WTC11 (cell line): ENCODE measurements around the gene ROBO1. TPM values are rescaled to one million over a fixed set of nuclear protein-coding genes. Genes with fewer than 3 reads are reported as not detected.
A peak's percentile ranks its signal among the peaks of the same experiment; 100 is the strongest.

ENCODE experiments used
- ATAC-seq: fragments of 200-7000 bp; cut with Tn5 transposase; 2 replicates; pipeline ENCODE4 v1.10.0; 2021; ENCODE audit warnings: mild to moderate bottlenecking, moderate library complexity
- CTCF ChIA-PET: fragments of 300-600 bp; sonication (Branson Sonifier 250); formaldehyde crosslinking; loops from one replicate; lab custom pipeline; 2021; ENCODE audit warnings: antibody characterized with exemption; lab: Charles Lee
- POLR2A ChIA-PET: fragments of 350-600 bp; sonication (Branson Sonifier 250); formaldehyde crosslinking; loops from one replicate; lab custom pipeline; 2021; ENCODE audit warnings: antibody characterized with exemption; lab: Charles Lee
- DNase-seq: peaks from one replicate; pipeline ENCODE4 v3.0.0; 2021; ENCODE audit warnings: low spot score
- H3K27ac Mint-ChIP-seq: 2 replicates; pipeline ENCODE4 v1.8.0; 2021; ENCODE audit warnings: mixed read lengths
- H3K27me3 Mint-ChIP-seq: 2 replicates; pipeline ENCODE4 v1.8.0; 2021; ENCODE audit warnings: low read depth, mild to moderate bottlenecking, moderate library complexity, mixed read lengths
- H3K36me3 Mint-ChIP-seq: 2 replicates; pipeline ENCODE4 v1.8.0; 2021; ENCODE audit warnings: mixed read lengths
- H3K4me1 Mint-ChIP-seq: 2 replicates; pipeline ENCODE4 v1.8.0; 2022; ENCODE audit warnings: mixed read lengths
- H3K4me3 Mint-ChIP-seq: 2 replicates; pipeline ENCODE4 v1.8.0; 2021; ENCODE audit warnings: mild to moderate bottlenecking, moderate library complexity, mixed read lengths
- H3K9me3 Mint-ChIP-seq: 2 replicates; pipeline ENCODE4 v1.8.0; 2021; ENCODE audit warnings: mixed read lengths
- CREB1 ChIP-seq: sonication (generic); formaldehyde crosslinking; IDR thresholded peaks from 2 replicates; pipeline ENCODE4 v1.8.0; 2023; ENCODE audit warnings: mild to moderate bottlenecking, missing genetic modification reagents
- ELF4 ChIP-seq: sonication (generic); formaldehyde crosslinking; IDR thresholded peaks from 2 replicates; pipeline ENCODE4 v1.8.1; 2022; ENCODE audit warnings: low read depth, mild to moderate bottlenecking, moderate library complexity, missing genetic modification reagents
- FOXJ3 ChIP-seq: sonication (generic); formaldehyde crosslinking; IDR thresholded peaks from 2 replicates; pipeline ENCODE4 v1.9.0; 2021; ENCODE audit warnings: missing genetic modification reagents, mild to moderate bottlenecking, borderline replicate concordance
- JUN ChIP-seq: sonication (generic); formaldehyde crosslinking; IDR thresholded peaks from 2 replicates; pipeline ENCODE4 v1.8.0; 2023; ENCODE audit warnings: mild to moderate bottlenecking, missing genetic modification reagents
- NFATC4 ChIP-seq: fragments of 250-450 bp; sonication (Bioruptor Pico); IDR thresholded peaks from 2 replicates; pipeline ENCODE4 v1.9.0; 2021; ENCODE audit warnings: mild to moderate bottlenecking
- RELA ChIP-seq: sonication (generic); formaldehyde crosslinking; IDR thresholded peaks from 2 replicates; pipeline ENCODE4 v1.8.1; 2022; ENCODE audit warnings: missing genetic modification reagents, mild to moderate bottlenecking, borderline replicate concordance
- RORB ChIP-seq: fragments of 250-450 bp; sonication (Bioruptor Pico); IDR thresholded peaks from 2 replicates; pipeline ENCODE4 v1.9.0; 2021; ENCODE audit warnings: mild to moderate bottlenecking
- SMAD3 ChIP-seq: sonication (generic); formaldehyde crosslinking; IDR thresholded peaks from 2 replicates; pipeline ENCODE4 v1.8.0; 2022; ENCODE audit warnings: missing genetic modification reagents, mild to moderate bottlenecking, borderline replicate concordance
- SP1 ChIP-seq: sonication (generic); formaldehyde crosslinking; conservative IDR thresholded peaks from 2 replicates; pipeline ENCODE4 v1.8.1; 2022; ENCODE audit warnings: missing genetic modification reagents
- TCF7 ChIP-seq: sonication (generic); formaldehyde crosslinking; IDR thresholded peaks from 2 replicates; pipeline ENCODE4 v1.8.0; 2022; ENCODE audit warnings: mild to moderate bottlenecking, low read depth, missing genetic modification reagents, moderate library complexity
- ZBTB21 ChIP-seq: sonication (generic); formaldehyde crosslinking; IDR thresholded peaks from 2 replicates; pipeline ENCODE4 v1.8.1; 2023; ENCODE audit warnings: mild to moderate bottlenecking, missing genetic modification reagents, borderline replicate concordance
- ZNF138 ChIP-seq: sonication (generic); formaldehyde crosslinking; conservative IDR thresholded peaks from 2 replicates; pipeline ENCODE4 v1.8.1; 2022; ENCODE audit warnings: mild to moderate bottlenecking, moderate library complexity, missing genetic modification reagents
- total RNA-seq: library from RNA; stranded (reverse); gene quantifications from 3 replicates; pipeline ENCODE4 v1.2.3, GENCODE V29; 2021
- TF ChIP-seq, protein P1 (sequence below): fragments of 250-450 bp; sonication (Bioruptor Pico); IDR thresholded peaks from 2 replicates; pipeline ENCODE4 v2.1.2; 2022; ENCODE audit warnings: mild to moderate bottlenecking, moderate library complexity
- TF ChIP-seq, protein P2 (sequence below): sonication (generic); formaldehyde crosslinking; IDR thresholded peaks from 2 replicates; pipeline ENCODE4 v1.8.1; 2023; ENCODE audit warnings: mild to moderate bottlenecking, missing genetic modification reagents
- TF ChIP-seq, protein P3 (sequence below): fragments of 250-450 bp; sonication (Bioruptor Pico); IDR thresholded peaks from 2 replicates; pipeline ENCODE4 v1.9.0; 2021; ENCODE audit warnings: mild to moderate bottlenecking
- TF ChIP-seq, protein P4 (sequence below): sonication (generic); formaldehyde crosslinking; IDR thresholded peaks from 2 replicates; pipeline ENCODE4 v1.8.1; 2022; ENCODE audit warnings: missing genetic modification reagents, borderline replicate concordance
- TF ChIP-seq, protein P5 (sequence below): sonication (generic); formaldehyde crosslinking; conservative IDR thresholded peaks from 2 replicates; pipeline ENCODE4 v1.8.1; 2022; ENCODE audit warnings: mild to moderate bottlenecking, missing genetic modification reagents
- TF ChIP-seq, protein P6 (sequence below): fragments of 250-450 bp; sonication (Bioruptor Pico); IDR thresholded peaks from 2 replicates; pipeline ENCODE4 v1.9.0; 2021; ENCODE audit warnings: moderate library complexity, mild to moderate bottlenecking, inconsistent platforms, borderline replicate concordance
- TF ChIP-seq, protein P7 (sequence below): fragments of 250-450 bp; sonication (Bioruptor Pico); IDR thresholded peaks from 2 replicates; pipeline ENCODE4 v1.9.0; 2021; ENCODE audit warnings: mild to moderate bottlenecking

ROBO1 gene
- total RNA-seq, 1 experiment from 2014 or later: 90.9 TPM

DNA sequence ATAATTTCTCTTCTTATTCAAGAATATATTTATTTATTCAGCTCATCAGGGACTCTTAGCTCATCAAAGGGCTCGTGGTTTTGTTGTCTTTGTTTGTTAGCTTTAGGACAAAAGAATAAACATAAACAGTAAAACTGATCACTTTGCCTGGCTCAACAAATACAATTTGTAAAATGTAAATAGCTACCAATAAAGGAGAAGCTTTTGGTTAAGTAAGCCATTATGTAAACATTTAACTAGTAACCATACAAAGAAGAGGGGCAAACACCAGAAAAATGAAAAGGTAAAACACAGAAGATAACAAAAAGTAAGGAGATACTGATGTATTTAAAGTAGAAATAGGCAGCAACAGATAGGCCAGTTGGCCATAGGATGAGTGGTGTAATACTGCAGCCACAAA, 761.7 kb downstream of the ROBO1 start:
- peaks cover 37% of the 10 kb centered on the region for H3K4me1 Mint-ChIP-seq
- ChIA-PET POLR2A (no interaction called here), CTCF (no interaction called here)
- H3K4me3 Mint-ChIP-seq: no peak overlapping the region
- H3K9me3 Mint-ChIP-seq: no peaks in the 10 kb centered on the region
- DNase-seq: no peak
- no peaks in the 10 kb centered on the region for H3K27me3 Mint-ChIP-seq
- 0 out of 2 replicates have a peak, but pooled peaks cover 2% of the 10 kb centered on the region for H3K36me3 Mint-ChIP-seq
- H3K27ac Mint-ChIP-seq: no peak overlapping the region
- TF ChIP-seq, protein P1, sequence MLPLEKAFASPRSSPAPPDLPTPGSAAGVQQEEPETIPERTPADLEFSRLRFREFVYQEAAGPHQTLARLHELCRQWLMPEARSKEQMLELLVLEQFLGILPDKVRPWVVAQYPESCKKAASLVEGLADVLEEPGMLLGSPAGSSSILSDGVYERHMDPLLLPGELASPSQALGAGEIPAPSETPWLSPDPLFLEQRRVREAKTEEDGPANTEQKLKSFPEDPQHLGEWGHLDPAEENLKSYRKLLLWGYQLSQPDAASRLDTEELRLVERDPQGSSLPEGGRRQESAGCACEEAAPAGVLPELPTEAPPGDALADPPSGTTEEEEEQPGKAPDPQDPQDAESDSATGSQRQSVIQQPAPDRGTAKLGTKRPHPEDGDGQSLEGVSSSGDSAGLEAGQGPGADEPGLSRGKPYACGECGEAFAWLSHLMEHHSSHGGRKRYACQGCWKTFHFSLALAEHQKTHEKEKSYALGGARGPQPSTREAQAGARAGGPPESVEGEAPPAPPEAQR (CRISPR knock-in tag): no peak
- peak; percentile 66; the same call in 1 of the 2 replicates for TF ChIP-seq RORB
- TF ChIP-seq, all 79 proteins: peak for 1
- ATAC-seq: no peak

DNA sequence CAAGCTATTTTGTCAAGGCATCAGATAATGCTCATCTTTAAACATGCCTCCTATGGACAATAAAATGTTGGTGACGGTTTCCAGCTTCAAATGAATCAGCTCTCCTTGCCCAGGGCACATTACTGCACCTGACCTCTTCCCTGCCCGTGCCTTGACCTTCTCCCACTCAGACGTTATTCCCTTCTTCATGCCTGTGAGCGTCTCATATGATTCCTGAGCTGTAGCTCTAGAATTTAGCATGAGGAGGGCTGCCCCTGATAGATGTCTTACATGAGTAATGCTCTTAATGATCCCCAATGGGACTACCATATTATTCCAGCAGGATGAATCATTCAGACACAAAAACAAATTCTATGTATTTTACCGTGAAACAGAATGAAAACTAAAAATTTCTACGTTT, 762.7 kb downstream of the ROBO1 start:
- H3K27me3 Mint-ChIP-seq: no peaks in the 10 kb centered on the region
- ChIA-PET CTCF (no interaction called here), POLR2A (no interaction called here)
- no peak overlapping the region for H3K4me3 Mint-ChIP-seq
- no peak overlapping the region for H3K27ac Mint-ChIP-seq
- peaks cover 33% of the 10 kb centered on the region for H3K4me1 Mint-ChIP-seq
- DNase-seq: no peak
- no peaks in the 10 kb centered on the region for H3K9me3 Mint-ChIP-seq
- H3K36me3 Mint-ChIP-seq: 0 out of 2 replicates have a peak, but pooled peaks cover 2% of the 10 kb centered on the region
- TF ChIP-seq RORB (no peak), ELF4 (CRISPR knock-in tag) (no peak), SP1 (no peak), CREB1 (no peak), ZNF138 (no peak), SMAD3 (no peak), RELA (CRISPR knock-in tag) (no peak), TCF7 (CRISPR knock-in tag) (no peak), FOXJ3 (CRISPR knock-in tag) (no peak), NFATC4 (CRISPR knock-in tag) (no peak), ZBTB21 (no peak), JUN (CRISPR knock-in tag) (no peak)
- TF ChIP-seq, protein P2, sequence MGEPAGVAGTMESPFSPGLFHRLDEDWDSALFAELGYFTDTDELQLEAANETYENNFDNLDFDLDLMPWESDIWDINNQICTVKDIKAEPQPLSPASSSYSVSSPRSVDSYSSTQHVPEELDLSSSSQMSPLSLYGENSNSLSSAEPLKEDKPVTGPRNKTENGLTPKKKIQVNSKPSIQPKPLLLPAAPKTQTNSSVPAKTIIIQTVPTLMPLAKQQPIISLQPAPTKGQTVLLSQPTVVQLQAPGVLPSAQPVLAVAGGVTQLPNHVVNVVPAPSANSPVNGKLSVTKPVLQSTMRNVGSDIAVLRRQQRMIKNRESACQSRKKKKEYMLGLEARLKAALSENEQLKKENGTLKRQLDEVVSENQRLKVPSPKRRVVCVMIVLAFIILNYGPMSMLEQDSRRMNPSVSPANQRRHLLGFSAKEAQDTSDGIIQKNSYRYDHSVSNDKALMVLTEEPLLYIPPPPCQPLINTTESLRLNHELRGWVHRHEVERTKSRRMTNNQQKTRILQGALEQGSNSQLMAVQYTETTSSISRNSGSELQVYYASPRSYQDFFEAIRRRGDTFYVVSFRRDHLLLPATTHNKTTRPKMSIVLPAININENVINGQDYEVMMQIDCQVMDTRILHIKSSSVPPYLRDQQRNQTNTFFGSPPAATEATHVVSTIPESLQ (CRISPR knock-in tag): no peak
- TF ChIP-seq, protein P3, sequence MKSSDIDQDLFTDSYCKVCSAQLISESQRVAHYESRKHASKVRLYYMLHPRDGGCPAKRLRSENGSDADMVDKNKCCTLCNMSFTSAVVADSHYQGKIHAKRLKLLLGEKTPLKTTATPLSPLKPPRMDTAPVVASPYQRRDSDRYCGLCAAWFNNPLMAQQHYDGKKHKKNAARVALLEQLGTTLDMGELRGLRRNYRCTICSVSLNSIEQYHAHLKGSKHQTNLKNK (CRISPR knock-in tag): no peak
- TF ChIP-seq, protein P4, sequence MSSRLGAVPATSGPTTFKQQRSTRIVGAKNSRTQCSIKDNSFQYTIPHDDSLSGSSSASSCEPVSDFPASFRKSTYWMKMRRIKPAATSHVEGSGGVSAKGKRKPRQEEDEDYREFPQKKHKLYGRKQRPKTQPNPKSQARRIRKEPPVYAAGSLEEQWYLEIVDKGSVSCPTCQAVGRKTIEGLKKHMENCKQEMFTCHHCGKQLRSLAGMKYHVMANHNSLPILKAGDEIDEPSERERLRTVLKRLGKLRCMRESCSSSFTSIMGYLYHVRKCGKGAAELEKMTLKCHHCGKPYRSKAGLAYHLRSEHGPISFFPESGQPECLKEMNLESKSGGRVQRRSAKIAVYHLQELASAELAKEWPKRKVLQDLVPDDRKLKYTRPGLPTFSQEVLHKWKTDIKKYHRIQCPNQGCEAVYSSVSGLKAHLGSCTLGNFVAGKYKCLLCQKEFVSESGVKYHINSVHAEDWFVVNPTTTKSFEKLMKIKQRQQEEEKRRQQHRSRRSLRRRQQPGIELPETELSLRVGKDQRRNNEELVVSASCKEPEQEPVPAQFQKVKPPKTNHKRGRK (CRISPR knock-in tag): no peak
- TF ChIP-seq, protein P5, sequence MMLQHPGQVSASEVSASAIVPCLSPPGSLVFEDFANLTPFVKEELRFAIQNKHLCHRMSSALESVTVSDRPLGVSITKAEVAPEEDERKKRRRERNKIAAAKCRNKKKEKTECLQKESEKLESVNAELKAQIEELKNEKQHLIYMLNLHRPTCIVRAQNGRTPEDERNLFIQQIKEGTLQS (CRISPR knock-in tag): no peak
- TF ChIP-seq, protein P6, sequence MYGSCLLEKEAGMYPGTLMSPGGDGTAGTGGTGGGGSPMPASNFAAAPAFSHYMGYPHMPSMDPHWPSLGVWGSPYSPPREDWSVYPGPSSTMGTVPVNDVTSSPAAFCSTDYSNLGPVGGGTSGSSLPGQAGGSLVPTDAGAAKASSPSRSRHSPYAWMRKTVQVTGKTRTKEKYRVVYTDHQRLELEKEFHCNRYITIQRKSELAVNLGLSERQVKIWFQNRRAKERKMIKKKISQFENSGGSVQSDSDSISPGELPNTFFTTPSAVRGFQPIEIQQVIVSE (CRISPR knock-in tag): no peak
- TF ChIP-seq, protein P7, sequence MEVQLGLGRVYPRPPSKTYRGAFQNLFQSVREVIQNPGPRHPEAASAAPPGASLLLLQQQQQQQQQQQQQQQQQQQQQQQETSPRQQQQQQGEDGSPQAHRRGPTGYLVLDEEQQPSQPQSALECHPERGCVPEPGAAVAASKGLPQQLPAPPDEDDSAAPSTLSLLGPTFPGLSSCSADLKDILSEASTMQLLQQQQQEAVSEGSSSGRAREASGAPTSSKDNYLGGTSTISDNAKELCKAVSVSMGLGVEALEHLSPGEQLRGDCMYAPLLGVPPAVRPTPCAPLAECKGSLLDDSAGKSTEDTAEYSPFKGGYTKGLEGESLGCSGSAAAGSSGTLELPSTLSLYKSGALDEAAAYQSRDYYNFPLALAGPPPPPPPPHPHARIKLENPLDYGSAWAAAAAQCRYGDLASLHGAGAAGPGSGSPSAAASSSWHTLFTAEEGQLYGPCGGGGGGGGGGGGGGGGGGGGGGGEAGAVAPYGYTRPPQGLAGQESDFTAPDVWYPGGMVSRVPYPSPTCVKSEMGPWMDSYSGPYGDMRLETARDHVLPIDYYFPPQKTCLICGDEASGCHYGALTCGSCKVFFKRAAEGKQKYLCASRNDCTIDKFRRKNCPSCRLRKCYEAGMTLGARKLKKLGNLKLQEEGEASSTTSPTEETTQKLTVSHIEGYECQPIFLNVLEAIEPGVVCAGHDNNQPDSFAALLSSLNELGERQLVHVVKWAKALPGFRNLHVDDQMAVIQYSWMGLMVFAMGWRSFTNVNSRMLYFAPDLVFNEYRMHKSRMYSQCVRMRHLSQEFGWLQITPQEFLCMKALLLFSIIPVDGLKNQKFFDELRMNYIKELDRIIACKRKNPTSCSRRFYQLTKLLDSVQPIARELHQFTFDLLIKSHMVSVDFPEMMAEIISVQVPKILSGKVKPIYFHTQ (CRISPR knock-in tag): no peak
- no peak for ATAC-seq
